Cardiac muscle cell (in vitro differentiated cells and primary cell): ENCODE results near the gene CTIF. TPM values are rescaled to one million over a fixed set of nuclear protein-coding genes. Genes with fewer than 3 reads are reported as not detected.

ENCODE experiments used
- DNase-seq, 2 donors: peaks; one replicate each; pipeline versions ENCODE4 v3.0.0 to v3.0.0-alpha.2; 2010 to 2017; ENCODE audit warnings: low read depth in 1 of 2, low spot score in 1 of 2
- H3K27ac ChIP-seq: fragments of 200-600 bp; sonication (generic); 2 replicates; pipeline ENCODE4 v1.5.1; 2016
- H3K27me3 ChIP-seq: fragments of 200-600 bp; sonication (generic); 2 replicates; pipeline ENCODE4 v1.6.0; 2016; ENCODE audit warnings: control low read depth
- H3K36me3 ChIP-seq: fragments of 200-600 bp; sonication (generic); 2 replicates; pipeline ENCODE4 v1.5.1; 2016; ENCODE audit warnings: control low read depth
- H3K4me1 ChIP-seq: fragments of 200-600 bp; sonication (generic); 2 replicates; pipeline ENCODE4 v1.8.1; 2017; ENCODE audit warnings: low read depth, mild to moderate bottlenecking, mixed run types
- H3K4me3 ChIP-seq: fragments of 200-600 bp; sonication (generic); 2 replicates; pipeline ENCODE4 v1.5.1; 2016; ENCODE audit warnings: mild to moderate bottlenecking
- H3K9me3 ChIP-seq: fragments of 200-600 bp; sonication (generic); 2 replicates; pipeline ENCODE4 v1.5.1; 2017; ENCODE audit warnings: low read depth, mild to moderate bottlenecking, control low read depth
- polyA plus RNA-seq: library from polyadenylated mRNA; unstranded; fragments of >200 nt; fragmentation: Nextera tagmentation; extraction: Ambion mirVana; gene quantifications from 2 replicates; pipeline ENCODE4 v1.2.1, GENCODE V29; 2016
- total RNA-seq: library from RNA; depleted of rRNA; stranded (reverse); fragments of >200 nt; gene quantifications from 2 replicates; pipeline ENCODE4 v1.2.3, GENCODE V29; 2016
- TF ChIP-seq, protein P1 (sequence below): IDR thresholded peaks from 2 replicates; pipeline ENCODE4 v1.5.1; 2012; ENCODE audit warnings: low read depth, mild to moderate bottlenecking, low read length

The CTIF gene
- total and polyA plus RNA-seq, 2 experiments from 2014 or later, result 16.5 to 22.0 TPM

DNA sequence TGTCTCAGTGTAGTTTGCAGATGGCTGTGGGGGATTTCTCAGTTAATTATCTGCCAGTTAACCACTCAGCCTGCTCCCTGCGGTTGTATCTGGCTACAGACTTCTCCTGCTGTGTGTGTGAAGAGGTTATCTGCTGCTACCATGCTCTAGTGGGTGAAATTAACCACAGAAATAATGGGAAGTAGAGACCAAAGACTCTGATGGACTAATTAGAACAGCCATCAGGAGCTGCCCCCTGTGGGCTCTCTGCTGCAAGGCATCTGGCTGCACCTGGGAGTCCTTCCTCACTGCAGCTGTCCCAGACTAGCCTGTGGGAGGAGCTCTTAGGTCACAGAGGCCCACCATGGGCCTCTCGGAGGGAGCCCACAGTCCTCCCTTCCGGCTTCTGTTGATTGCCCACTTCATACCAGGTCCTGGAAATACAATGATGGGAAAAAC, 66.6 kb downstream of the CTIF start:
- no peak overlapping the region for H3K27ac ChIP-seq
- H3K27me3 ChIP-seq, result no peaks in the 10 kb centered on the region
- H3K9me3 ChIP-seq, result no peaks in the 10 kb centered on the region
- no peak overlapping the region for H3K4me3 ChIP-seq
- TF ChIP-seq, protein P1, sequence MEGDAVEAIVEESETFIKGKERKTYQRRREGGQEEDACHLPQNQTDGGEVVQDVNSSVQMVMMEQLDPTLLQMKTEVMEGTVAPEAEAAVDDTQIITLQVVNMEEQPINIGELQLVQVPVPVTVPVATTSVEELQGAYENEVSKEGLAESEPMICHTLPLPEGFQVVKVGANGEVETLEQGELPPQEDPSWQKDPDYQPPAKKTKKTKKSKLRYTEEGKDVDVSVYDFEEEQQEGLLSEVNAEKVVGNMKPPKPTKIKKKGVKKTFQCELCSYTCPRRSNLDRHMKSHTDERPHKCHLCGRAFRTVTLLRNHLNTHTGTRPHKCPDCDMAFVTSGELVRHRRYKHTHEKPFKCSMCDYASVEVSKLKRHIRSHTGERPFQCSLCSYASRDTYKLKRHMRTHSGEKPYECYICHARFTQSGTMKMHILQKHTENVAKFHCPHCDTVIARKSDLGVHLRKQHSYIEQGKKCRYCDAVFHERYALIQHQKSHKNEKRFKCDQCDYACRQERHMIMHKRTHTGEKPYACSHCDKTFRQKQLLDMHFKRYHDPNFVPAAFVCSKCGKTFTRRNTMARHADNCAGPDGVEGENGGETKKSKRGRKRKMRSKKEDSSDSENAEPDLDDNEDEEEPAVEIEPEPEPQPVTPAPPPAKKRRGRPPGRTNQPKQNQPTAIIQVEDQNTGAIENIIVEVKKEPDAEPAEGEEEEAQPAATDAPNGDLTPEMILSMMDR, result peak; percentile 37
- H3K4me1 ChIP-seq, result peaks cover 8% of the 10 kb centered on the region
- no peaks in the 10 kb centered on the region for H3K36me3 ChIP-seq
- peak; percentile 36 to 54 for DNase-seq

- no peaks in the 10 kb centered on the region for H3K4me1 ChIP-seq
- H3K36me3 ChIP-seq, result no peaks in the 10 kb centered on the region
- peak; percentile 55 to 94 for DNase-seq
- no peak overlapping the region for H3K4me3 ChIP-seq
- no peaks in the 10 kb centered on the region for H3K27me3 ChIP-seq
- no peak overlapping the region for H3K27ac ChIP-seq
- H3K9me3 ChIP-seq, result no peaks in the 10 kb centered on the region
- TF ChIP-seq, protein P1, result no peak
Measured at GRCh38 chr18:48607056-48607984, 68.5 kb downstream of the CTIF start.

GRCh38 chr18:48608581-48608980, 69.8 kb downstream of the CTIF start:
- H3K4me3 ChIP-seq, result no peak overlapping the region
- no peaks in the 10 kb centered on the region for H3K27me3 ChIP-seq
- no peaks in the 10 kb centered on the region for H3K9me3 ChIP-seq
- H3K4me1 ChIP-seq, result no peaks in the 10 kb centered on the region
- no peak for DNase-seq
- no peak overlapping the region for H3K27ac ChIP-seq
- no peaks in the 10 kb centered on the region for H3K36me3 ChIP-seq
- TF ChIP-seq, protein P1, result no peak

- TF ChIP-seq, protein P1, result no peak
- no peak for DNase-seq
- H3K27ac ChIP-seq, result no peak overlapping the region
- no peak overlapping the region for H3K4me3 ChIP-seq
- no peaks in the 10 kb centered on the region for H3K4me1 ChIP-seq
- H3K9me3 ChIP-seq, result no peaks in the 10 kb centered on the region
- H3K36me3 ChIP-seq, result no peaks in the 10 kb centered on the region
- H3K27me3 ChIP-seq, result no peaks in the 10 kb centered on the region
Measured at GRCh38 chr18:48609114-48609513, 70.3 kb downstream of the CTIF start.

GRCh38 chr18:48609820-48610815, 71.3 kb downstream of the CTIF start:
- Histone ChIP-seq H3K4me1 (no peaks in the 10 kb centered on the region), H3K27me3 (no peaks in the 10 kb centered on the region), H3K27ac (no peak overlapping the region), H3K4me3 (no peak overlapping the region), H3K36me3 (no peaks in the 10 kb centered on the region), H3K9me3 (no peaks in the 10 kb centered on the region)
- TF ChIP-seq, protein P1, result no peak
- no peak for DNase-seq
